ENCODE data around the gene IL20RB. TPM values are rescaled to one million over a fixed set of nuclear protein-coding genes. Genes with fewer than 3 reads are reported as not detected.
A peak's percentile ranks its signal among the peaks of the same experiment; 100 is the strongest.

Gene IL20RB
- polyA plus RNA-seq, 1 donor, result 0.72 TPM

- Histone ChIP-seq H3K27me3 (ENCODE audit: control insufficient read depth, insufficient read depth, low read length) (no peaks in the 10 kb centered on the region), H3K4me3 (ENCODE audit: low read length) (no peak overlapping the region), H3K36me3 (ENCODE audit: control insufficient read depth, insufficient read depth, low read length) (peaks cover 6% of the 10 kb centered on the region), H3K9me3 (ENCODE audit: control insufficient read depth, low read depth, low read length) (peaks cover 3% of the 10 kb centered on the region), H3K27ac (ENCODE audit: low read length) (no peak overlapping the region), H3K4me1 (ENCODE audit: control insufficient read depth, insufficient read depth, low read length) (no peaks in the 10 kb centered on the region)
- WGBS (ENCODE audit: insufficient coverage, low lambda C conversion rate), result 69% methylated on average over 3 of the region's 7 CpGs
- no peak for DNase-seq
Observed at GRCh38 chr3:136925425-136926190, 32.2 kb upstream of the IL20RB start.

GRCh38 chr3:136928240-136928639 lies 29.5 kb upstream of the IL20RB start:
- no peak overlapping the region for H3K4me3 ChIP-seq (ENCODE audit: low read length)
- no peak for DNase-seq
- peaks cover 3% of the 10 kb centered on the region for H3K4me1 ChIP-seq (ENCODE audit: control insufficient read depth, insufficient read depth, low read length)
- no peak overlapping the region for H3K27ac ChIP-seq (ENCODE audit: low read length)
- no peaks in the 10 kb centered on the region for H3K27me3 ChIP-seq (ENCODE audit: control insufficient read depth, insufficient read depth, low read length)
- peaks cover 6% of the 10 kb centered on the region for H3K36me3 ChIP-seq (ENCODE audit: control insufficient read depth, insufficient read depth, low read length)
- no peaks in the 10 kb centered on the region for H3K9me3 ChIP-seq (ENCODE audit: control insufficient read depth, low read depth, low read length)

- peaks cover 3% of the 10 kb centered on the region for H3K4me1 ChIP-seq (ENCODE audit: control insufficient read depth, insufficient read depth, low read length)
- no peaks in the 10 kb centered on the region for H3K9me3 ChIP-seq (ENCODE audit: control insufficient read depth, low read depth, low read length)
- no peaks in the 10 kb centered on the region for H3K27me3 ChIP-seq (ENCODE audit: control insufficient read depth, insufficient read depth, low read length)
- peaks cover 9% of the 10 kb centered on the region for H3K36me3 ChIP-seq (ENCODE audit: control insufficient read depth, insufficient read depth, low read length)
- 59% methylated on average over 3 of the region's 4 CpGs for WGBS (ENCODE audit: insufficient coverage, low lambda C conversion rate)
- peak overlapping the region; percentile 83 for H3K27ac ChIP-seq (ENCODE audit: low read length)
- H3K4me3 ChIP-seq (ENCODE audit: low read length), result peak overlapping the region; percentile 15
- DNase-seq, result peak; percentile 53 to 74
Observed at GRCh38 chr3:136929977-136930670, 27.7 kb upstream of the IL20RB start.

GRCh38 chr3:136931606-136932005 lies 26.2 kb upstream of the IL20RB start:
- no peaks in the 10 kb centered on the region for H3K9me3 ChIP-seq (ENCODE audit: control insufficient read depth, low read depth, low read length)
- no CpG with 5 or more reads among the region's 4 CpGs for WGBS (ENCODE audit: insufficient coverage, low lambda C conversion rate)
- no peak for DNase-seq
- H3K36me3 ChIP-seq (ENCODE audit: control insufficient read depth, insufficient read depth, low read length), result peaks cover 12% of the 10 kb centered on the region
- H3K27ac ChIP-seq (ENCODE audit: low read length), result peak overlapping the region; percentile 83
- H3K4me3 ChIP-seq (ENCODE audit: low read length), result no peak overlapping the region
- no peaks in the 10 kb centered on the region for H3K27me3 ChIP-seq (ENCODE audit: control insufficient read depth, insufficient read depth, low read length)
- H3K4me1 ChIP-seq (ENCODE audit: control insufficient read depth, insufficient read depth, low read length), result peaks cover 3% of the 10 kb centered on the region

- Histone ChIP-seq H3K9me3 (ENCODE audit: control insufficient read depth, low read depth, low read length) (no peaks in the 10 kb centered on the region), H3K4me1 (ENCODE audit: control insufficient read depth, insufficient read depth, low read length) (peaks cover 3% of the 10 kb centered on the region), H3K27ac (ENCODE audit: low read length) (no peak overlapping the region), H3K36me3 (ENCODE audit: control insufficient read depth, insufficient read depth, low read length) (peaks cover 12% of the 10 kb centered on the region), H3K4me3 (ENCODE audit: low read length) (no peak overlapping the region), H3K27me3 (ENCODE audit: control insufficient read depth, insufficient read depth, low read length) (no peaks in the 10 kb centered on the region)
- 100% methylated on average over 1 of the region's 1 CpG for WGBS (ENCODE audit: insufficient coverage, low lambda C conversion rate)
- no peak for DNase-seq
Observed at GRCh38 chr3:136932523-136932922, 25.3 kb upstream of the IL20RB start.

GRCh38 chr3:136932978-136933772 lies 24.6 kb upstream of the IL20RB start:
- Histone ChIP-seq H3K9me3 (ENCODE audit: control insufficient read depth, low read depth, low read length) (no peaks in the 10 kb centered on the region), H3K36me3 (ENCODE audit: control insufficient read depth, insufficient read depth, low read length) (peaks cover 12% of the 10 kb centered on the region), H3K27ac (ENCODE audit: low read length) (no peak overlapping the region), H3K4me3 (ENCODE audit: low read length) (no peak overlapping the region), H3K27me3 (ENCODE audit: control insufficient read depth, insufficient read depth, low read length) (no peaks in the 10 kb centered on the region), H3K4me1 (ENCODE audit: control insufficient read depth, insufficient read depth, low read length) (peaks cover 3% of the 10 kb centered on the region)
- DNase-seq, result no peak
- WGBS (ENCODE audit: insufficient coverage, low lambda C conversion rate), result no CpG with 5 or more reads among the region's 1 CpG

- no peaks in the 10 kb centered on the region for H3K27me3 ChIP-seq (ENCODE audit: control insufficient read depth, insufficient read depth, low read length)
- peaks cover 5% of the 10 kb centered on the region for H3K36me3 ChIP-seq (ENCODE audit: control insufficient read depth, insufficient read depth, low read length)
- H3K9me3 ChIP-seq (ENCODE audit: control insufficient read depth, low read depth, low read length), result no peaks in the 10 kb centered on the region
- DNase-seq, result no peak
- H3K4me1 ChIP-seq (ENCODE audit: control insufficient read depth, insufficient read depth, low read length), result no peaks in the 10 kb centered on the region
- no peak overlapping the region for H3K27ac ChIP-seq (ENCODE audit: low read length)
- WGBS (ENCODE audit: insufficient coverage, low lambda C conversion rate), result 100% methylated on average over 1 of the region's 1 CpG
- H3K4me3 ChIP-seq (ENCODE audit: low read length), result no peak overlapping the region
Observed at GRCh38 chr3:136937175-136937574, 20.6 kb upstream of the IL20RB start.

GRCh38 chr3:136937851-136938250 lies 19.9 kb upstream of the IL20RB start:
- no CpG with 5 or more reads among the region's 2 CpGs for WGBS (ENCODE audit: insufficient coverage, low lambda C conversion rate)
- Histone ChIP-seq H3K9me3 (ENCODE audit: control insufficient read depth, low read depth, low read length) (no peaks in the 10 kb centered on the region), H3K27me3 (ENCODE audit: control insufficient read depth, insufficient read depth, low read length) (no peaks in the 10 kb centered on the region), H3K4me1 (ENCODE audit: control insufficient read depth, insufficient read depth, low read length) (no peaks in the 10 kb centered on the region), H3K27ac (ENCODE audit: low read length) (no peak overlapping the region), H3K36me3 (ENCODE audit: control insufficient read depth, insufficient read depth, low read length) (peaks cover 5% of the 10 kb centered on the region), H3K4me3 (ENCODE audit: low read length) (no peak overlapping the region)
- no peak for DNase-seq

GRCh38 chr3:136938334-136938733 lies 19.4 kb upstream of the IL20RB start:
- Histone ChIP-seq H3K27ac (ENCODE audit: low read length) (no peak overlapping the region), H3K9me3 (ENCODE audit: control insufficient read depth, low read depth, low read length) (no peaks in the 10 kb centered on the region)

GRCh38 chr3:136939489-136939888 lies 18.3 kb upstream of the IL20RB start:
- Histone ChIP-seq H3K27ac (ENCODE audit: low read length) (no peak overlapping the region), H3K27me3 (ENCODE audit: control insufficient read depth, insufficient read depth, low read length) (no peaks in the 10 kb centered on the region), H3K4me1 (ENCODE audit: control insufficient read depth, insufficient read depth, low read length) (no peaks in the 10 kb centered on the region), H3K36me3 (ENCODE audit: control insufficient read depth, insufficient read depth, low read length) (peaks cover 4% of the 10 kb centered on the region), H3K4me3 (ENCODE audit: low read length) (no peak overlapping the region), H3K9me3 (ENCODE audit: control insufficient read depth, low read depth, low read length) (no peaks in the 10 kb centered on the region)
- no peak for DNase-seq
- WGBS (ENCODE audit: insufficient coverage, low lambda C conversion rate), result 78% methylated on average over 1 of the region's 1 CpG

More at GRCh38 chr3:136938334-136938733, 19.4 kb upstream of the IL20RB start:
- Histone ChIP-seq H3K27me3 (ENCODE audit: control insufficient read depth, insufficient read depth, low read length) (no peaks in the 10 kb centered on the region), H3K4me1 (ENCODE audit: control insufficient read depth, insufficient read depth, low read length) (no peaks in the 10 kb centered on the region), H3K36me3 (ENCODE audit: control insufficient read depth, insufficient read depth, low read length) (peaks cover 5% of the 10 kb centered on the region), H3K4me3 (ENCODE audit: low read length) (no peak overlapping the region)
- no peak for DNase-seq

All from large intestine (tissue), 3 donors.